ENCODE results near the gene KLHL20.

GRCh38 chr1:173779936-173780335 is 65.2 kb downstream of the KLHL20 start:
- TF ChIP-seq POLR2AphosphoS5 (IDR thresholded peaks at IDR 0.05; ENCODE audit: low read depth, low read length) (no peak), TAF1 (IDR thresholded peaks at IDR 0.05; ENCODE audit: borderline replicate concordance, insufficient read depth, low read length) (no peak), REST (IDR thresholded peaks at IDR 0.05; ENCODE audit: insufficient read depth in 1 of 2, low read depth in 2 of 2, low read length in 2 of 2) (no peak), FOXP2 (optimal IDR thresholded peaks at IDR 0.05; ENCODE audit: borderline replicate concordance, extremely low read depth, extremely low read length, insufficient read depth) (no peak)

Data from PFSK-1 (cell line).